GM23338 (cell line): Measurements from ENCODE around the gene THRB. TPM values are rescaled to one million over a fixed set of nuclear protein-coding genes. Genes with fewer than 3 reads are reported as not detected.

Experiments
- ATAC-seq: fragments of 200-7000 bp; cut with Tn5 transposase; 3 replicates; pipeline ENCODE4 v1.9.1; 2020
- DNase-seq: peaks from one replicate; pipeline ENCODE4 v3.0.0-alpha.2; 2015; ENCODE audit warnings: low spot score
- H2AFZ ChIP-seq: fragments of 200-600 bp; sonication (generic); 2 replicates; pipeline ENCODE4 v1.8.0; 2016; ENCODE audit warnings: antibody characterized with exemption, mild to moderate bottlenecking, moderate library complexity
- H3F3A ChIP-seq: fragments of 200-600 bp; sonication (generic); replicated peaks from 2 replicates; pipeline ENCODE4 v1.8.0; 2017; ENCODE audit warnings: antibody characterized with exemption, mixed run types, low read depth
- H3K27ac ChIP-seq: fragments of 200-600 bp; sonication (generic); 2 replicates; pipeline ENCODE4 v1.6.1; 2016; ENCODE audit warnings: low read depth
- H3K27me3 ChIP-seq: fragments of 200-600 bp; sonication (generic); 2 replicates; pipeline ENCODE4 v1.8.0; 2016; ENCODE audit warnings: mild to moderate bottlenecking, mixed run types, moderate library complexity; ENCODE audit not compliant: insufficient read depth
- H3K36me3 ChIP-seq: fragments of 200-600 bp; sonication (generic); 2 replicates; pipeline ENCODE4 v1.8.0; 2016; ENCODE audit warnings: mild to moderate bottlenecking; ENCODE audit not compliant: insufficient read depth
- H3K4me1 ChIP-seq: fragments of 200-600 bp; sonication (generic); 2 replicates; pipeline ENCODE4 v1.8.0; 2016; ENCODE audit warnings: mild to moderate bottlenecking, moderate library complexity; ENCODE audit not compliant: insufficient read depth
- H3K4me2 ChIP-seq: fragments of 200-600 bp; sonication (generic); 2 replicates; pipeline ENCODE4 v1.7.1; 2017; ENCODE audit warnings: mixed run types
- H3K4me3 ChIP-seq: fragments of 200-600 bp; sonication (generic); 2 replicates; pipeline ENCODE4 v1.6.1; 2016; ENCODE audit warnings: mixed run types
- H3K79me2 ChIP-seq: fragments of 200-600 bp; sonication (generic); replicated peaks from 2 replicates; pipeline ENCODE4 v1.8.0; 2017; ENCODE audit warnings: mild to moderate bottlenecking; ENCODE audit not compliant: insufficient read depth
- H3K9me2 ChIP-seq: fragments of 200-600 bp; sonication (generic); 2 replicates; pipeline ENCODE4 v1.8.0; 2017; ENCODE audit not compliant: insufficient read depth
- H4K20me1 ChIP-seq: fragments of 200-600 bp; sonication (generic); replicated peaks from 2 replicates; pipeline ENCODE4 v1.8.0; 2017; ENCODE audit warnings: mild to moderate bottlenecking; ENCODE audit not compliant: insufficient read depth
- H3K27ac Mint-ChIP-seq: 2 replicates; pipeline ENCODE4 v1.8.0; 2020; ENCODE audit warnings: inconsistent platforms, mild to moderate bottlenecking, moderate library complexity, mixed read lengths
- H3K27me3 Mint-ChIP-seq: 3 replicates; pipeline ENCODE4 v1.8.0; 2022; ENCODE audit warnings: low read depth, mild to moderate bottlenecking, moderate library complexity, mixed read lengths, inconsistent platforms; ENCODE audit not compliant: insufficient read depth, poor library complexity
- H3K36me3 Mint-ChIP-seq: 3 replicates; pipeline ENCODE4 v1.8.0; 2021; ENCODE audit warnings: low read depth, mild to moderate bottlenecking, inconsistent platforms, moderate library complexity, mixed read lengths
- H3K4me1 Mint-ChIP-seq: 3 replicates; pipeline ENCODE4 v1.8.0; 2020; ENCODE audit warnings: mild to moderate bottlenecking, inconsistent platforms, mixed read lengths
- H3K4me3 Mint-ChIP-seq: 3 replicates; pipeline ENCODE4 v1.8.0; 2021; ENCODE audit warnings: moderate library complexity, mild to moderate bottlenecking, inconsistent platforms, mixed read lengths
- H3K9me3 Mint-ChIP-seq: 3 replicates; pipeline ENCODE4 v1.8.0; 2020; ENCODE audit warnings: moderate library complexity, mild to moderate bottlenecking, inconsistent platforms, mixed read lengths
- CREB1 ChIP-seq: fragments of 250-450 bp; sonication (Bioruptor Pico); IDR thresholded peaks from 2 replicates; pipeline ENCODE4 v1.5.0; 2020; ENCODE audit warnings: low read depth, mild to moderate bottlenecking, moderate library complexity
- CTCF ChIP-seq, 2 experiments: fragments of 200-600 bp in 1 of 2; sonication (generic) in 1 of 2; conservative IDR thresholded peaks; 2 replicates each; pipeline versions ENCODE4 v1.5.1 to v1.6.1; 2016 to 2017; ENCODE audit warnings: antibody characterized with exemption in 2 of 2, low read depth in 2 of 2, mild to moderate bottlenecking in 2 of 2, moderate library complexity in 1 of 2
- EZH2 ChIP-seq: fragments of 200-600 bp; sonication (generic); IDR thresholded peaks from one replicate; pipeline ENCODE4 v1.8.0; 2017; ENCODE audit warnings: antibody characterized with exemption, mild to moderate bottlenecking, low read depth; ENCODE audit not compliant: unreplicated experiment
- EZH2phosphoT487 ChIP-seq: fragments of 200-600 bp; sonication (generic); IDR thresholded peaks from one replicate; pipeline ENCODE4 v1.8.1; 2018; ENCODE audit warnings: antibody characterized with exemption; ENCODE audit not compliant: unreplicated experiment
- NANOG ChIP-seq: IDR thresholded peaks from 2 replicates; pipeline ENCODE4 v1.6.1; 2016; ENCODE audit warnings: antibody characterized with exemption, borderline replicate concordance
- STAT1 ChIP-seq: IDR thresholded peaks from one replicate; pipeline ENCODE4 v1.6.1; 2016; ENCODE audit warnings: antibody characterized with exemption; ENCODE audit not compliant: unreplicated experiment
- ZNF114 ChIP-seq: fragments of 250-450 bp; sonication (Bioruptor Pico); IDR thresholded peaks from 2 replicates; pipeline ENCODE4 v1.5.0; 2020; ENCODE audit warnings: mild to moderate bottlenecking, moderate library complexity
- ZNF331 ChIP-seq: fragments of 250-450 bp; sonication (Bioruptor Pico); IDR thresholded peaks from 2 replicates; pipeline ENCODE4 v1.5.0; 2020; ENCODE audit warnings: low read depth, mild to moderate bottlenecking, moderate library complexity
- polyA plus RNA-seq: library from polyadenylated mRNA; unstranded; fragments of >200 nt; fragmentation: Nextera tagmentation; extraction: Ambion mirVana; gene quantifications from 2 replicates; pipeline ENCODE4 v1.2.1, GENCODE V29; 2016
- total RNA-seq: library from RNA; depleted of rRNA; stranded (reverse); fragments of >200 nt; shearing (Covaris generic); gene quantifications from 2 replicates; pipeline ENCODE4 v1.2.3, GENCODE V29; 2014
- TF ChIP-seq, protein P1 (sequence below): fragments of 250-450 bp; sonication (Bioruptor Pico); IDR thresholded peaks from 2 replicates; pipeline ENCODE4 v1.5.0; 2020; ENCODE audit warnings: mild to moderate bottlenecking, moderate library complexity
- TF ChIP-seq, protein P2 (sequence below): IDR thresholded peaks from 2 replicates; pipeline ENCODE4 v1.6.1; 2016; ENCODE audit warnings: antibody characterized with exemption

Gene THRB
- total and polyA plus RNA-seq, 2 experiments from 2014 or later, result 1.7 to 3.2 TPM

DNA sequence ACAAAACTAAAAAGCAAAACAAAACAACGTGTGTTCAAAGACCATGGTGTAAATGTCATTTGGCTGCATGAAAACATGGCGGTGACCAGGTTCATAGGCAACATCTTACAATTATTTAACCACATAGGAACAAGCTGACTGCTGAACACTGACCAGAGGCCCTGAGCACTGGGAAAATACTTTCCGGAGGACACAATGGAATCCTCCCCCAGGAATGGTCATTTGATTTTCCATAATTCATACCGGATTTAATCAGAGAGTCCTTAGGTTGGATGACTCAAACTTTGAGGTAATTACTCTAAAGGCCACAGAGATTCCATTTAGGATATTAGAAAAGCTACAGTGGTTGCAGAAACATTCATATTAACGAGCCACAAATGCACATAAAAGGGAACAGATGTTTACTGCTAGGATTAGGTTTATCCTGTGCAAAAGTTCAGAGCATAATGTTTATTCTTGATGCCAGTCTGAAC is 294.8 kb downstream of the THRB start:
- Histone ChIP-seq H3K9me2 (no peaks in the 10 kb centered on the region), H3K4me1 (no peaks in the 10 kb centered on the region), H2AFZ (no peak overlapping the region), H3K4me3 (no peak overlapping the region), H3F3A (no peaks in the 10 kb centered on the region), H3K79me2 (no peaks in the 10 kb centered on the region), H3K27me3 (no peaks in the 10 kb centered on the region), H3K4me2 (no peak overlapping the region), H4K20me1 (no peaks in the 10 kb centered on the region), H3K27ac (no peak overlapping the region), H3K36me3 (no peaks in the 10 kb centered on the region)
- TF ChIP-seq STAT1, result no peak
- TF ChIP-seq ZNF331 (CRISPR knock-in tag), result no peak
- no peak for TF ChIP-seq ZNF114 (CRISPR knock-in tag)
- no peak overlapping the region for H3K4me3 Mint-ChIP-seq
- DNase-seq (no peak), ATAC-seq (no peak)
- H3K4me1 Mint-ChIP-seq, result no peaks in the 10 kb centered on the region
- peaks cover 12% of the 10 kb centered on the region; the same call in 2 of the 3 replicates for H3K36me3 Mint-ChIP-seq
- H3K27ac Mint-ChIP-seq, result no peak overlapping the region
- no peaks in the 10 kb centered on the region for H3K27me3 Mint-ChIP-seq
- H3K9me3 Mint-ChIP-seq, result peaks cover 30% of the 10 kb centered on the region

GRCh38 chr3:24199300-24199699 is 295.4 kb downstream of the THRB start:
- DNase-seq, result no peak
- Histone ChIP-seq H3K4me1 (no peaks in the 10 kb centered on the region), H4K20me1 (no peaks in the 10 kb centered on the region), H3K36me3 (no peaks in the 10 kb centered on the region), H3K27ac (no peak overlapping the region), H3K4me2 (no peak overlapping the region), H3K9me2 (no peaks in the 10 kb centered on the region), H2AFZ (no peak overlapping the region), H3F3A (no peaks in the 10 kb centered on the region), H3K4me3 (no peak overlapping the region), H3K79me2 (no peaks in the 10 kb centered on the region), H3K27me3 (no peaks in the 10 kb centered on the region)
- H3K9me3 Mint-ChIP-seq, result peaks cover 25% of the 10 kb centered on the region
- no peak overlapping the region for H3K27ac Mint-ChIP-seq
- H3K4me3 Mint-ChIP-seq, result no peak overlapping the region
- H3K36me3 Mint-ChIP-seq, result peaks cover 12% of the 10 kb centered on the region; the same call in 2 of the 3 replicates
- no peaks in the 10 kb centered on the region for H3K27me3 Mint-ChIP-seq
- no peak for ATAC-seq
- H3K4me1 Mint-ChIP-seq, result no peaks in the 10 kb centered on the region
- TF ChIP-seq CTCF (conservative IDR thresholded peaks at IDR 0.05; ENCODE audit: low read depth in 2 of 2), result no peak
- no peak for TF ChIP-seq EZH2phosphoT487
- no peak for TF ChIP-seq NANOG
- TF ChIP-seq, protein P1, sequence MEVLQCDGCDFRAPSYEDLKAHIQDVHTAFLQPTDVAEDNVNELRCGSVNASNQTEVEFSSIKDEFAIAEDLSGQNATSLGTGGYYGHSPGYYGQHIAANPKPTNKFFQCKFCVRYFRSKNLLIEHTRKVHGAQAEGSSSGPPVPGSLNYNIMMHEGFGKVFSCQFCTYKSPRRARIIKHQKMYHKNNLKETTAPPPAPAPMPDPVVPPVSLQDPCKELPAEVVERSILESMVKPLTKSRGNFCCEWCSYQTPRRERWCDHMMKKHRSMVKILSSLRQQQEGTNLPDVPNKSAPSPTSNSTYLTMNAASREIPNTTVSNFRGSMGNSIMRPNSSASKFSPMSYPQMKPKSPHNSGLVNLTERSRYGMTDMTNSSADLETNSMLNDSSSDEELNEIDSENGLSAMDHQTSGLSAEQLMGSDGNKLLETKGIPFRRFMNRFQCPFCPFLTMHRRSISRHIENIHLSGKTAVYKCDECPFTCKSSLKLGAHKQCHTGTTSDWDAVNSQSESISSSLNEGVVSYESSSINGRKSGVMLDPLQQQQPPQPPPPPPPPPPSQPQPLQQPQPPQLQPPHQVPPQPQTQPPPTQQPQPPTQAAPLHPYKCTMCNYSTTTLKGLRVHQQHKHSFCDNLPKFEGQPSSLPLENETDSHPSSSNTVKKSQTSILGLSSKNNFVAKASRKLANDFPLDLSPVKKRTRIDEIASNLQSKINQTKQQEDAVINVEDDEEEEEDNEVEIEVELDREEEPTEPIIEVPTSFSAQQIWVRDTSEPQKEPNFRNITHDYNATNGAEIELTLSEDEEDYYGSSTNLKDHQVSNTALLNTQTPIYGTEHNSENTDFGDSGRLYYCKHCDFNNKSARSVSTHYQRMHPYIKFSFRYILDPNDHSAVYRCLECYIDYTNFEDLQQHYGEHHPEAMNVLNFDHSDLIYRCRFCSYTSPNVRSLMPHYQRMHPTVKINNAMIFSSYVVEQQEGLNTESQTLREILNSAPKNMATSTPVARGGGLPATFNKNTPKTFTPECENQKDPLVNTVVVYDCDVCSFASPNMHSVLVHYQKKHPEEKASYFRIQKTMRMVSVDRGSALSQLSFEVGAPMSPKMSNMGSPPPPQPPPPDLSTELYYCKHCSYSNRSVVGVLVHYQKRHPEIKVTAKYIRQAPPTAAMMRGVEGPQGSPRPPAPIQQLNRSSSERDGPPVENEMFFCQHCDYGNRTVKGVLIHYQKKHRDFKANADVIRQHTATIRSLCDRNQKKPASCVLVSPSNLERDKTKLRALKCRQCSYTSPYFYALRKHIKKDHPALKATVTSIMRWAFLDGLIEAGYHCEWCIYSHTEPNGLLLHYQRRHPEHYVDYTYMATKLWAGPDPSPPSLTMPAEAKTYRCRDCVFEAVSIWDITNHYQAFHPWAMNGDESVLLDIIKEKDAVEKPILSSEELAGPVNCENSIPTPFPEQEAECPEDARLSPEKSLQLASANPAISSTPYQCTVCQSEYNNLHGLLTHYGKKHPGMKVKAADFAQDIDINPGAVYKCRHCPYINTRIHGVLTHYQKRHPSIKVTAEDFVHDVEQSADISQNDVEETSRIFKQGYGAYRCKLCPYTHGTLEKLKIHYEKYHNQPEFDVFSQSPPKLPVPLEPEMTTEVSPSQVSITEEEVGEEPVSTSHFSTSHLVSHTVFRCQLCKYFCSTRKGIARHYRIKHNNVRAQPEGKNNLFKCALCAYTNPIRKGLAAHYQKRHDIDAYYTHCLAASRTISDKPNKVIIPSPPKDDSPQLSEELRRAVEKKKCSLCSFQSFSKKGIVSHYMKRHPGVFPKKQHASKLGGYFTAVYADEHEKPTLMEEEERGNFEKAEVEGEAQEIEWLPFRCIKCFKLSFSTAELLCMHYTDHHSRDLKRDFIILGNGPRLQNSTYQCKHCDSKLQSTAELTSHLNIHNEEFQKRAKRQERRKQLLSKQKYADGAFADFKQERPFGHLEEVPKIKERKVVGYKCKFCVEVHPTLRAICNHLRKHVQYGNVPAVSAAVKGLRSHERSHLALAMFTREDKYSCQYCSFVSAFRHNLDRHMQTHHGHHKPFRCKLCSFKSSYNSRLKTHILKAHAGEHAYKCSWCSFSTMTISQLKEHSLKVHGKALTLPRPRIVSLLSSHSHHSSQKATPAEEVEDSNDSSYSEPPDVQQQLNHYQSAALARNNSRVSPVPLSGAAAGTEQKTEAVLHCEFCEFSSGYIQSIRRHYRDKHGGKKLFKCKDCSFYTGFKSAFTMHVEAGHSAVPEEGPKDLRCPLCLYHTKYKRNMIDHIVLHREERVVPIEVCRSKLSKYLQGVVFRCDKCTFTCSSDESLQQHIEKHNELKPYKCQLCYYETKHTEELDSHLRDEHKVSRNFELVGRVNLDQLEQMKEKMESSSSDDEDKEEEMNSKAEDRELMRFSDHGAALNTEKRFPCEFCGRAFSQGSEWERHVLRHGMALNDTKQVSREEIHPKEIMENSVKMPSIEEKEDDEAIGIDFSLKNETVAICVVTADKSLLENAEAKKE (CRISPR knock-in tag), result no peak
- TF ChIP-seq, protein P2, sequence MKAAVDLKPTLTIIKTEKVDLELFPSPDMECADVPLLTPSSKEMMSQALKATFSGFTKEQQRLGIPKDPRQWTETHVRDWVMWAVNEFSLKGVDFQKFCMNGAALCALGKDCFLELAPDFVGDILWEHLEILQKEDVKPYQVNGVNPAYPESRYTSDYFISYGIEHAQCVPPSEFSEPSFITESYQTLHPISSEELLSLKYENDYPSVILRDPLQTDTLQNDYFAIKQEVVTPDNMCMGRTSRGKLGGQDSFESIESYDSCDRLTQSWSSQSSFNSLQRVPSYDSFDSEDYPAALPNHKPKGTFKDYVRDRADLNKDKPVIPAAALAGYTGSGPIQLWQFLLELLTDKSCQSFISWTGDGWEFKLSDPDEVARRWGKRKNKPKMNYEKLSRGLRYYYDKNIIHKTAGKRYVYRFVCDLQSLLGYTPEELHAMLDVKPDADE, result no peak
- TF ChIP-seq CREB1 (CRISPR knock-in tag), result no peak
- no peak for TF ChIP-seq EZH2
